Sigmoid colon (tissue), 7 donors: ENCODE data around the gene RBM39. TPM values are rescaled to one million over a fixed set of nuclear protein-coding genes. Genes with fewer than 3 reads are reported as not detected.
"Not testable (repeated sequence)": the region's sequence is repeated elsewhere in the genome, so short reads cannot be mapped to it uniquely, and the experiment has no call there.

ENCODE experiments used
- DNase-seq: peaks from one replicate; pipeline ENCODE4 v3.0.0-alpha.2; 2019
- H3K27ac ChIP-seq, 4 donors: fragments of 200-600 bp; sonication (generic); one replicate each; pipeline ENCODE4 v1.5.1; 2016 to 2019; ENCODE audit warnings: mild to moderate bottlenecking in 1 of 4
- H3K27me3 ChIP-seq, 3 donors: fragments of 200-600 bp; sonication (generic); one replicate each; pipeline ENCODE4 v1.5.1; 2019; ENCODE audit warnings: mild to moderate bottlenecking in 1 of 3
- H3K36me3 ChIP-seq, 4 donors: fragments of 200-600 bp; sonication (generic); one replicate each; pipeline ENCODE4 v1.5.1; 2016 to 2019
- H3K4me1 ChIP-seq, 4 donors: fragments of 200-600 bp; sonication (generic); one replicate each; pipeline ENCODE4 v1.5.1; 2017 to 2019
- H3K4me3 ChIP-seq, 4 donors: fragments of 200-600 bp; sonication (generic); one replicate each; pipeline ENCODE4 v1.5.1; 2017 to 2019; ENCODE audit warnings: mild to moderate bottlenecking in 2 of 4, moderate library complexity in 1 of 4
- H3K9me3 ChIP-seq, 4 donors: fragments of 200-600 bp in 3 of 4; sonication (generic) in 3 of 4; one replicate each; pipeline versions ENCODE4 v1.5.1 to v1.6.1; 2013 to 2019
- CTCF ChIP-seq, 4 experiments: fragments of 450-650 bp in 3 of 4; fragments of 200-600 bp in 1 of 4; IDR thresholded peaks; one replicate each; pipeline ENCODE4 v1.5.1; 2016 to 2019; ENCODE audit warnings: antibody characterized with exemption in 4 of 4, mild to moderate bottlenecking in 3 of 4, moderate library complexity in 2 of 4
- EP300 ChIP-seq, 4 donors: sonication (generic); formaldehyde crosslinking; IDR thresholded peaks; one replicate each; pipeline ENCODE4 v1.6.1; 2017; ENCODE audit warnings: antibody characterized with exemption in 4 of 4
- POLR2A ChIP-seq, 2 donors: fragments of 450-650 bp; IDR thresholded peaks; one replicate each; pipeline ENCODE4 v1.6.1; 2016; ENCODE audit warnings: antibody characterized with exemption in 2 of 2, mild to moderate bottlenecking in 2 of 2, moderate library complexity in 2 of 2
- POLR2AphosphoS5 ChIP-seq, 4 donors: sonication (generic); formaldehyde crosslinking; IDR thresholded peaks; one replicate each; pipeline ENCODE4 v1.6.1; 2017; ENCODE audit warnings: antibody characterized with exemption in 4 of 4
- WGBS, 2 donors: extraction: QIAGEN DNeasy Blood & Tissue Kit; methylation state at CpG; one replicate each; pipeline ENCODE4 v1.1.7; 2013; 5-methylcytosine and 5-hydroxymethylcytosine counted together
- intact Hi-C: fragments of 100-400 bp; cut with DNase I; formaldehyde crosslinking; loops from one replicate; pipeline ENCODE4 v1.15.1; 2023
- polyA plus RNA-seq, 3 donors: library from polyadenylated mRNA; stranded (reverse); fragments of 200-250 nt; gene quantifications; one replicate each; pipeline ENCODE4 v1.2.3, GENCODE V29; 2013
- total RNA-seq, 4 donors: library from RNA; depleted of rRNA; stranded (reverse); fragments of >200 nt; gene quantifications; one replicate each; pipeline ENCODE4 v1.1.0, GENCODE V29; 2016
- donor health status: healthy with polysubstance abuse.
- donor health status: Bipolar disorder and iron deficiency.
- donor health status: healthy.

The RBM39 gene
- total and polyA plus RNA-seq, 7 donors: 68.2 to 408 (median 281) TPM

DNA sequence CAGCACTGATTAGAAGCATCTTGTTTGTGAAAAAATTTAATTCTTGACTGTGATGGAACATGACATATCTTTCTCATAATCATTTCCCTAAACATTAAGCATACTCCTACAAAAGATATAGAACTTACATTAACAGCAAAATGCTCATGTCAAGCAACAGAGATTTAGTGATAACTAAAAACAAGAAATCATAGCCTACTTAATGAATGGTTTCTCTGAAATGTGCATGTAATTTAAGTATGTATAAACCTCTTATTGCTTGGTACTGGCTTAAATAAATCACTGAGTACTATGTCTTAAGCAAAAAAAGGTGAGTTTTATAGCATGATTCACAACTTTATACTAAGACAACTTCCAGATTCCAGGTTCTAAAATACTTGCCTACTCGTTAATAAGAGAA, 33.6 kb downstream of the RBM39 start:
- no peak overlapping the region for H3K27ac ChIP-seq
- no peak for TF ChIP-seq CTCF (IDR thresholded peaks at IDR 0.05)
- no peak for TF ChIP-seq EP300 (IDR thresholded peaks at IDR 0.05)
- no peak for TF ChIP-seq POLR2A (IDR thresholded peaks at IDR 0.05)
- no peak for TF ChIP-seq POLR2AphosphoS5 (IDR thresholded peaks at IDR 0.05)
- no peak overlapping the region for H3K4me3 ChIP-seq
- intact Hi-C loops: loop anchor here (10.0 kb wide), 1 partner anchor 176 kb away; no protein-coding TSS in a partner anchor
- H3K4me1 ChIP-seq: peaks cover 0 to 42% (median 24%) of the 10 kb centered on the region in 4 donors
- H3K36me3 ChIP-seq: peaks cover 23 to 99% (median 64%) of the 10 kb centered on the region in 4 donors
- 59 to 65% methylated on average over 1 of the region's 1 CpG for WGBS, 2 donors
- no peaks in the 10 kb centered on the region for H3K9me3 ChIP-seq
- DNase-seq: no peak
- no peaks in the 10 kb centered on the region for H3K27me3 ChIP-seq

- DNase-seq: not testable (repeated sequence)
- peaks cover 29 to 99% (median 58%) of the 10 kb centered on the region in 4 donors for H3K36me3 ChIP-seq
Observed at GRCh38 chr20:35706591-35707529, 35.2 kb downstream of the RBM39 start.

DNA sequence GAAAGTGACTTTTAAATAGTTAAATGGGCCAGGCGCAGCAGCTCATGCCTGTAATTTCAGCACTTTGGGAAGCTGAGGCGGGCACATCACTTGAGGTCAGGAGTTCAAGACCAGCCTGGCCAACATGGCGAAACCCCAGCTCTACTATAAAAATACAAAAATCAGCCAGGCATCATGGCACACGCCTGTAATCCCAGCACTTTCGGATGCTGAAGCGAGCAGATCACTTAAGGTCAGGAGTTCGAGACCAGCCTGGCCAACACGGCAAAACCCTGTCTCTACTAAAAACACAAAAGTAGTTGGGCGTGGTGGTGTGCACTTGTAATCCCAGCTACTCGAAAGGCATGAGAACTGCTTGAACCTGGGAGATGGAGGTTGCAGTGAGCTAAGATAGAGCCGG, 36.2 kb downstream of the RBM39 start:
- not testable (repeated sequence) for DNase-seq, H3K4me3 ChIP-seq, H3K27ac ChIP-seq, H3K27me3 ChIP-seq, H3K9me3 ChIP-seq
- intact Hi-C loops: loop anchor here (10.0 kb wide), 1 partner anchor 179 kb away; no protein-coding TSS in a partner anchor
- WGBS, 2 donors: 92 to 94% methylated on average over 11 of the region's 11 CpGs
- peaks cover 0 to 30% (median 14%) of the 10 kb centered on the region in 4 donors for H3K4me1 ChIP-seq
- peaks cover 29 to 95% (median 49%) of the 10 kb centered on the region in 4 donors for H3K36me3 ChIP-seq

More at GRCh38 chr20:35706591-35707529, 35.2 kb downstream of the RBM39 start:
- H3K4me3 ChIP-seq, H3K9me3 ChIP-seq, H3K27ac ChIP-seq, H3K27me3 ChIP-seq: not testable (repeated sequence)
- peaks cover 0 to 40% (median 23%) of the 10 kb centered on the region in 4 donors for H3K4me1 ChIP-seq
- intact Hi-C loops: loop anchor here (10.0 kb wide), 1 partner anchor 178 kb away; no protein-coding TSS in a partner anchor
- WGBS, 2 donors: 93 to 95% methylated on average over 17 of the region's 17 CpGs

GRCh38 chr20:35704514-35705261, 37.4 kb downstream of the RBM39 start:
- H3K9me3 ChIP-seq: no peaks in the 10 kb centered on the region
- WGBS, 2 donors: 86 to 95% methylated on average over 5 of the region's 5 CpGs
- H3K36me3 ChIP-seq: peaks cover 29 to 83% (median 43%) of the 10 kb centered on the region in 4 donors
- no peak for DNase-seq
- no peak overlapping the region for H3K4me3 ChIP-seq
- no peaks in the 10 kb centered on the region for H3K27me3 ChIP-seq
- H3K27ac ChIP-seq: no peak overlapping the region
- TF ChIP-seq POLR2A (IDR thresholded peaks at IDR 0.05): no peak
- no peak for TF ChIP-seq POLR2AphosphoS5 (IDR thresholded peaks at IDR 0.05)
- TF ChIP-seq EP300 (IDR thresholded peaks at IDR 0.05): no peak
- TF ChIP-seq CTCF (IDR thresholded peaks at IDR 0.05): no peak
- intact Hi-C loops: loop anchor here (5.0 to 10.0 kb wide), 2 partner anchors 38 to 180 kb away; partner anchors contain the start of gene RBM39
- H3K4me1 ChIP-seq: peaks cover 0 to 30% (median 19%) of the 10 kb centered on the region in 4 donors

DNA sequence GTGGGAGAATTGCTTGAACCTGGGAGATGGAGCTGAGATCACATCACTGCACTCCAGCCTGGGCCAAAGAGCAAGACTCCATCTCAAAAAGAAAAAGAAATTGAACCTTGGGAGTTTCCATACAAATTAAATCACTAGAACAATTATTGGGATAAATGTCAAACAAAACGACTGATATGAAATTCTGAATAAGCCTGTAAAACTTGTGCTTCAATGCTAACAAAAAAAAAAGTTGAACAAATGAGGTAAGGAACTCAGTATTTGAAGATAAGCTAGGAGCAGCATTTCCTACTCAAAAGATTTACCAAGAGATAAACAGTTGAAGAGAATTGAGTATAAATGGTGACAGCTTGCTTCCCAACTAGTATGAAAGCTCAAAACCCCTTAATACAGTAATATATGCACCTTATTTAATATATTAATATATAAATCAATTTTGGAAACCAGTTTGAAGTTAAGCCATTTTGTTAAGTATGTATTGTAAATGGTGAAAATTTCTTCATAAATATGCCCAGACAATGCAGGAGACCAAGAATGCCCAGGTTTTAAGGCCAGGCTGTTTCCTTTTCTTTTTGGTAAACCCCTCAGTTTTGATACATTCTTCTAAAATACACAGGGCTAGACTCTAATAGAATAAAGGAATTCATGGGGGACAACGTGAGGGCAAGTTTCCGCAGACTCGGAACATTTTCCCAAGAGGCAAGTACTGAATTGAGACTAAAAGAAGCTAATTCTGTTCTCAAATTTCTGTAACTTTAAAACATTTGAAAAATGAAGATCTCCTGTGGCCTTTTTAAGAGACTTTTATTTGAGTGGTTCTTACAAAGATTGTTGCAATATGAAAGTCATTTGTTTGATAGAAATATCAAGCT, 39.0 kb downstream of the RBM39 start:
- Histone ChIP-seq H3K4me1 (peaks cover 0 to 22% (median 15%) of the 10 kb centered on the region in 4 donors), H3K9me3 (no peaks in the 10 kb centered on the region), H3K36me3 (peaks cover 29 to 68% (median 41%) of the 10 kb centered on the region in 4 donors), H3K4me3 (no peak overlapping the region), H3K27me3 (no peaks in the 10 kb centered on the region), H3K27ac (peak overlapping the region in 1 of 4 donors; percentile 10)
- intact Hi-C loops: loop anchor here (5.0 to 10.0 kb wide), 2 partner anchors 39 to 182 kb away; partner anchors contain the start of gene RBM39
- WGBS, 2 donors: 67 to 71% methylated on average over 4 of the region's 4 CpGs
- no peak for TF ChIP-seq POLR2A (IDR thresholded peaks at IDR 0.05)
- TF ChIP-seq POLR2AphosphoS5 (IDR thresholded peaks at IDR 0.05): no peak
- no peak for TF ChIP-seq EP300 (IDR thresholded peaks at IDR 0.05)
- no peak for TF ChIP-seq CTCF (IDR thresholded peaks at IDR 0.05)
- no peak for DNase-seq
